WTC11 (cell line): Measurements from ENCODE around the gene STAB1. TPM values are rescaled to one million over a fixed set of nuclear protein-coding genes. Genes with fewer than 3 reads are reported as not detected.

Experiments
- ATAC-seq: fragments of 200-7000 bp; cut with Tn5 transposase; 2 replicates; pipeline ENCODE4 v1.10.0; 2021; ENCODE audit warnings: mild to moderate bottlenecking, moderate library complexity
- CTCF ChIA-PET: fragments of 300-600 bp; sonication (Branson Sonifier 250); formaldehyde crosslinking; loops from one replicate; lab custom pipeline; 2021; ENCODE audit warnings: antibody characterized with exemption; lab: Charles Lee
- POLR2A ChIA-PET: fragments of 350-600 bp; sonication (Branson Sonifier 250); formaldehyde crosslinking; loops from one replicate; lab custom pipeline; 2021; ENCODE audit warnings: antibody characterized with exemption; lab: Charles Lee
- DNase-seq: peaks from one replicate; pipeline ENCODE4 v3.0.0; 2021; ENCODE audit warnings: low spot score
- H3K27ac Mint-ChIP-seq: 2 replicates; pipeline ENCODE4 v1.8.0; 2021; ENCODE audit warnings: mixed read lengths
- H3K27me3 Mint-ChIP-seq: 2 replicates; pipeline ENCODE4 v1.8.0; 2021; ENCODE audit warnings: low read depth, mild to moderate bottlenecking, moderate library complexity, mixed read lengths
- H3K36me3 Mint-ChIP-seq: 2 replicates; pipeline ENCODE4 v1.8.0; 2021; ENCODE audit warnings: mixed read lengths
- H3K4me1 Mint-ChIP-seq: 2 replicates; pipeline ENCODE4 v1.8.0; 2022; ENCODE audit warnings: mixed read lengths
- H3K4me3 Mint-ChIP-seq: 2 replicates; pipeline ENCODE4 v1.8.0; 2021; ENCODE audit warnings: mild to moderate bottlenecking, moderate library complexity, mixed read lengths
- H3K9me3 Mint-ChIP-seq: 2 replicates; pipeline ENCODE4 v1.8.0; 2021; ENCODE audit warnings: mixed read lengths
- EMX1 ChIP-seq: fragments of 250-450 bp; sonication (Bioruptor Pico); IDR thresholded peaks from 2 replicates; pipeline ENCODE4 v1.8.0; 2021; ENCODE audit warnings: mild to moderate bottlenecking
- ESRRA ChIP-seq: sonication (generic); formaldehyde crosslinking; IDR thresholded peaks from 2 replicates; pipeline ENCODE4 v1.8.1; 2022; ENCODE audit warnings: mild to moderate bottlenecking, missing genetic modification reagents, borderline replicate concordance
- FOXJ3 ChIP-seq: sonication (generic); formaldehyde crosslinking; IDR thresholded peaks from 2 replicates; pipeline ENCODE4 v1.9.0; 2021; ENCODE audit warnings: missing genetic modification reagents, mild to moderate bottlenecking, borderline replicate concordance
- GTF2I ChIP-seq: fragments of 250-450 bp; sonication (Bioruptor Pico); conservative IDR thresholded peaks from 2 replicates; pipeline ENCODE4 v1.4.0; 2021; ENCODE audit warnings: mild to moderate bottlenecking
- NFE2L1 ChIP-seq: sonication (generic); formaldehyde crosslinking; IDR thresholded peaks from 2 replicates; pipeline ENCODE4 v1.8.1; 2023; ENCODE audit warnings: missing genetic modification reagents
- OVOL2 ChIP-seq: fragments of 250-450 bp; sonication (Bioruptor Pico); IDR thresholded peaks from 2 replicates; pipeline ENCODE4 v1.9.0; 2021; ENCODE audit warnings: mild to moderate bottlenecking, borderline replicate concordance
- RORB ChIP-seq: fragments of 250-450 bp; sonication (Bioruptor Pico); IDR thresholded peaks from 2 replicates; pipeline ENCODE4 v1.9.0; 2021; ENCODE audit warnings: mild to moderate bottlenecking
- SMAD3 ChIP-seq: sonication (generic); formaldehyde crosslinking; IDR thresholded peaks from 2 replicates; pipeline ENCODE4 v1.8.0; 2022; ENCODE audit warnings: missing genetic modification reagents, mild to moderate bottlenecking, borderline replicate concordance
- SMAD4 ChIP-seq: sonication (generic); formaldehyde crosslinking; IDR thresholded peaks from 2 replicates; pipeline ENCODE4 v1.8.0; 2022; ENCODE audit warnings: mild to moderate bottlenecking, missing genetic modification reagents
- TP53 ChIP-seq: sonication (generic); formaldehyde crosslinking; IDR thresholded peaks from 2 replicates; pipeline ENCODE4 v1.8.1; 2023; ENCODE audit warnings: mild to moderate bottlenecking, missing genetic modification reagents
- ZBTB21 ChIP-seq: sonication (generic); formaldehyde crosslinking; IDR thresholded peaks from 2 replicates; pipeline ENCODE4 v1.8.1; 2023; ENCODE audit warnings: mild to moderate bottlenecking, missing genetic modification reagents, borderline replicate concordance
- ZNF121 ChIP-seq: sonication (generic); formaldehyde crosslinking; IDR thresholded peaks from 2 replicates; pipeline ENCODE4 v1.8.0; 2023; ENCODE audit warnings: missing genetic modification reagents
- ZNF396 ChIP-seq: fragments of 250-450 bp; sonication (Bioruptor Pico); IDR thresholded peaks from 2 replicates; pipeline ENCODE4 v1.8.0; 2021; ENCODE audit warnings: mild to moderate bottlenecking, moderate library complexity, borderline replicate concordance
- ZNF671 ChIP-seq: fragments of 250-450 bp; sonication (Bioruptor Pico); IDR thresholded peaks from 2 replicates; pipeline ENCODE4 v1.8.0; 2021; ENCODE audit warnings: mild to moderate bottlenecking
- total RNA-seq: library from RNA; stranded (reverse); gene quantifications from 3 replicates; pipeline ENCODE4 v1.2.3, GENCODE V29; 2021
- TF ChIP-seq, protein P1 (sequence below): sonication (generic); formaldehyde crosslinking; IDR thresholded peaks from 2 replicates; pipeline ENCODE4 v1.8.1; 2022; ENCODE audit warnings: low read depth, mild to moderate bottlenecking, moderate library complexity, missing genetic modification reagents, borderline replicate concordance
- TF ChIP-seq, protein P2 (sequence below): sonication (generic); formaldehyde crosslinking; IDR thresholded peaks from 2 replicates; pipeline ENCODE4 v1.8.1; 2022; ENCODE audit warnings: low read depth, missing genetic modification reagents, borderline replicate concordance
- TF ChIP-seq, protein P3 (sequence below): fragments of 200-600 bp; IDR thresholded peaks from 2 replicates; pipeline ENCODE4 v1.8.0; 2022; ENCODE audit warnings: antibody characterized with exemption
- TF ChIP-seq, protein P4 (sequence below): fragments of 250-450 bp; sonication (Bioruptor Pico); IDR thresholded peaks from 2 replicates; pipeline ENCODE4 v1.8.0; 2021; ENCODE audit warnings: mild to moderate bottlenecking
- TF ChIP-seq, protein P5 (sequence below): sonication (generic); formaldehyde crosslinking; conservative IDR thresholded peaks from 2 replicates; pipeline ENCODE4 v1.8.1; 2023; ENCODE audit warnings: mild to moderate bottlenecking, low read depth, missing genetic modification reagents, moderate library complexity
- TF ChIP-seq, protein P6 (sequence below): sonication (generic); formaldehyde crosslinking; IDR thresholded peaks from 2 replicates; pipeline ENCODE4 v1.8.0; 2022; ENCODE audit warnings: missing genetic modification reagents

STAB1 gene
- total RNA-seq, 1 experiment from 2014 or later = 1.9 TPM

DNA sequence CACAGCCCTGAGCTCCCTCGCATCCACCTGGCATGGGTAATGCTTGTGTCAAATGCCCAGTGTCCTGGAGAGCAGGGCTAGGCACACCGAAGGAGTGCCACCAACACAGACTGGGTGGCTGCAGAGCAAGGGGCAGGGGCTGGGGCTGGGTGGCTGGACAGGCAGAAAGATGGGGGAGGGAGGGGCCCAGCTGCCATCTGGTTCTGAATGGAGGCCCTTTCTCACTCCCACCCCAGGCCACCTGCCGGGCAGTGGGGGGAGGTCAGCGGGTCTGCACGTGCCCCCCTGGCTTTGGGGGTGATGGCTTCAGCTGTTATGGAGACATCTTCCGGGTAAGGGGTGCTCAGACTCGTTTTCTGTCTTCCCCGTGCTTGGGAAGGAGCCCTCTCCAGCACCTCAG, 17.0 kb downstream of the STAB1 start:
- DNase-seq = no peak
- POLR2A ChIA-PET = interaction anchor here (0.8 to 1.0 kb wide), 2 partner anchors 10 to 350 kb away, joined by 3 read pairs; no protein-coding TSS in a partner anchor
- Mint-ChIP-seq H3K27ac (no peak overlapping the region), H3K9me3 (no peaks in the 10 kb centered on the region), H3K4me3 (no peak overlapping the region), H3K36me3 (no peaks in the 10 kb centered on the region), H3K27me3 (no peaks in the 10 kb centered on the region; the same call in 1 of the 2 replicates), H3K4me1 (no peaks in the 10 kb centered on the region)
- no peak for TF ChIP-seq ZNF671
- no peak for TF ChIP-seq SMAD4
- no peak for TF ChIP-seq ZNF396 (CRISPR knock-in tag)
- TF ChIP-seq, protein P1, sequence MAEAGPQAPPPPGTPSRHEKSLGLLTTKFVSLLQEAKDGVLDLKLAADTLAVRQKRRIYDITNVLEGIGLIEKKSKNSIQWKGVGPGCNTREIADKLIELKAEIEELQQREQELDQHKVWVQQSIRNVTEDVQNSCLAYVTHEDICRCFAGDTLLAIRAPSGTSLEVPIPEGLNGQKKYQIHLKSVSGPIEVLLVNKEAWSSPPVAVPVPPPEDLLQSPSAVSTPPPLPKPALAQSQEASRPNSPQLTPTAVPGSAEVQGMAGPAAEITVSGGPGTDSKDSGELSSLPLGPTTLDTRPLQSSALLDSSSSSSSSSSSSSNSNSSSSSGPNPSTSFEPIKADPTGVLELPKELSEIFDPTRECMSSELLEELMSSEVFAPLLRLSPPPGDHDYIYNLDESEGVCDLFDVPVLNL (CRISPR knock-in tag) = no peak
- TF ChIP-seq, protein P2, sequence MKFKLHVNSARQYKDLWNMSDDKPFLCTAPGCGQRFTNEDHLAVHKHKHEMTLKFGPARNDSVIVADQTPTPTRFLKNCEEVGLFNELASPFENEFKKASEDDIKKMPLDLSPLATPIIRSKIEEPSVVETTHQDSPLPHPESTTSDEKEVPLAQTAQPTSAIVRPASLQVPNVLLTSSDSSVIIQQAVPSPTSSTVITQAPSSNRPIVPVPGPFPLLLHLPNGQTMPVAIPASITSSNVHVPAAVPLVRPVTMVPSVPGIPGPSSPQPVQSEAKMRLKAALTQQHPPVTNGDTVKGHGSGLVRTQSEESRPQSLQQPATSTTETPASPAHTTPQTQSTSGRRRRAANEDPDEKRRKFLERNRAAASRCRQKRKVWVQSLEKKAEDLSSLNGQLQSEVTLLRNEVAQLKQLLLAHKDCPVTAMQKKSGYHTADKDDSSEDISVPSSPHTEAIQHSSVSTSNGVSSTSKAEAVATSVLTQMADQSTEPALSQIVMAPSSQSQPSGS = no peak
- TF ChIP-seq EMX1 (CRISPR knock-in tag) = no peak
- TF ChIP-seq, protein P3, sequence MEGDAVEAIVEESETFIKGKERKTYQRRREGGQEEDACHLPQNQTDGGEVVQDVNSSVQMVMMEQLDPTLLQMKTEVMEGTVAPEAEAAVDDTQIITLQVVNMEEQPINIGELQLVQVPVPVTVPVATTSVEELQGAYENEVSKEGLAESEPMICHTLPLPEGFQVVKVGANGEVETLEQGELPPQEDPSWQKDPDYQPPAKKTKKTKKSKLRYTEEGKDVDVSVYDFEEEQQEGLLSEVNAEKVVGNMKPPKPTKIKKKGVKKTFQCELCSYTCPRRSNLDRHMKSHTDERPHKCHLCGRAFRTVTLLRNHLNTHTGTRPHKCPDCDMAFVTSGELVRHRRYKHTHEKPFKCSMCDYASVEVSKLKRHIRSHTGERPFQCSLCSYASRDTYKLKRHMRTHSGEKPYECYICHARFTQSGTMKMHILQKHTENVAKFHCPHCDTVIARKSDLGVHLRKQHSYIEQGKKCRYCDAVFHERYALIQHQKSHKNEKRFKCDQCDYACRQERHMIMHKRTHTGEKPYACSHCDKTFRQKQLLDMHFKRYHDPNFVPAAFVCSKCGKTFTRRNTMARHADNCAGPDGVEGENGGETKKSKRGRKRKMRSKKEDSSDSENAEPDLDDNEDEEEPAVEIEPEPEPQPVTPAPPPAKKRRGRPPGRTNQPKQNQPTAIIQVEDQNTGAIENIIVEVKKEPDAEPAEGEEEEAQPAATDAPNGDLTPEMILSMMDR = no peak
- TF ChIP-seq SMAD3 (CRISPR knock-in tag) = no peak
- TF ChIP-seq FOXJ3 (CRISPR knock-in tag) = no peak
- no peak for TF ChIP-seq RORB (CRISPR knock-in tag)
- no peak for TF ChIP-seq TP53
- TF ChIP-seq GTF2I (CRISPR knock-in tag) = no peak
- TF ChIP-seq ZBTB21 (CRISPR knock-in tag) = no peak
- TF ChIP-seq NFE2L1 (CRISPR knock-in tag) = no peak
- ATAC-seq = no peak
- CTCF ChIA-PET = interaction anchor here (1.0 to 2.2 kb wide), 2 partner anchors 10 to 124 kb away, joined by 3 to 5 read pairs; no protein-coding TSS in a partner anchor

DNA sequence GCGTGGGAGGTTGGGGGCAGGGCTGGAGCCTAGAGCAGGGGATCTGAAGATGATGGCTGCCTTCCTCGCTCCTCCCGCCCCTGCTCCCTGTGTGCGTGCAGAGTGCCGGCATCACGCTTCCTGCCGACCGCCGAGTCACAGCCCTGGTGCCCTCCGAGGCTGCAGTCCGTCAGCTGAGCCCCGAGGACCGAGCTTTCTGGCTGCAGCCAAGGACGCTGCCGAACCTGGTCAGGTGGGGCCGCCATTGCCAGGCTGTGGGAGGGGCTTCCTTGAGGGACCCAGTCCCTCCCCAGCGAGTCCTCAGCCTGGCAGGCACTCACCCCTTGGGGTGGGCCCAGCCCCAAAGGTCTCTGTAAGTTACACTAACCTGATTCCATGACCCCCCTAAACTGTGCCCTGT, 17.6 kb downstream of the STAB1 start:
- ATAC-seq (peak; percentile 33), DNase-seq (no peak)
- Mint-ChIP-seq H3K27me3 (no peaks in the 10 kb centered on the region; the same call in 1 of the 2 replicates), H3K27ac (no peak overlapping the region), H3K4me1 (no peaks in the 10 kb centered on the region), H3K4me3 (no peak overlapping the region), H3K9me3 (no peaks in the 10 kb centered on the region), H3K36me3 (no peaks in the 10 kb centered on the region)
- CTCF ChIA-PET = interaction anchor here (2.2 kb wide), 1 partner anchor 10 kb away, joined by 5 read pairs; no protein-coding TSS in a partner anchor
- POLR2A ChIA-PET = interaction anchor here (1.0 kb wide), 1 partner anchor 11 kb away, joined by 3 read pairs; no protein-coding TSS in a partner anchor
- TF ChIP-seq ZNF396 (CRISPR knock-in tag) (no peak), ESRRA (no peak), ZNF121 (CRISPR knock-in tag) (no peak), OVOL2 (no peak), GTF2I (CRISPR knock-in tag) (no peak), SMAD4 (no peak)
- TF ChIP-seq, protein P4, sequence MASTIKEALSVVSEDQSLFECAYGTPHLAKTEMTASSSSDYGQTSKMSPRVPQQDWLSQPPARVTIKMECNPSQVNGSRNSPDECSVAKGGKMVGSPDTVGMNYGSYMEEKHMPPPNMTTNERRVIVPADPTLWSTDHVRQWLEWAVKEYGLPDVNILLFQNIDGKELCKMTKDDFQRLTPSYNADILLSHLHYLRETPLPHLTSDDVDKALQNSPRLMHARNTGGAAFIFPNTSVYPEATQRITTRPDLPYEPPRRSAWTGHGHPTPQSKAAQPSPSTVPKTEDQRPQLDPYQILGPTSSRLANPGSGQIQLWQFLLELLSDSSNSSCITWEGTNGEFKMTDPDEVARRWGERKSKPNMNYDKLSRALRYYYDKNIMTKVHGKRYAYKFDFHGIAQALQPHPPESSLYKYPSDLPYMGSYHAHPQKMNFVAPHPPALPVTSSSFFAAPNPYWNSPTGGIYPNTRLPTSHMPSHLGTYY = no peak
- TF ChIP-seq, protein P5, sequence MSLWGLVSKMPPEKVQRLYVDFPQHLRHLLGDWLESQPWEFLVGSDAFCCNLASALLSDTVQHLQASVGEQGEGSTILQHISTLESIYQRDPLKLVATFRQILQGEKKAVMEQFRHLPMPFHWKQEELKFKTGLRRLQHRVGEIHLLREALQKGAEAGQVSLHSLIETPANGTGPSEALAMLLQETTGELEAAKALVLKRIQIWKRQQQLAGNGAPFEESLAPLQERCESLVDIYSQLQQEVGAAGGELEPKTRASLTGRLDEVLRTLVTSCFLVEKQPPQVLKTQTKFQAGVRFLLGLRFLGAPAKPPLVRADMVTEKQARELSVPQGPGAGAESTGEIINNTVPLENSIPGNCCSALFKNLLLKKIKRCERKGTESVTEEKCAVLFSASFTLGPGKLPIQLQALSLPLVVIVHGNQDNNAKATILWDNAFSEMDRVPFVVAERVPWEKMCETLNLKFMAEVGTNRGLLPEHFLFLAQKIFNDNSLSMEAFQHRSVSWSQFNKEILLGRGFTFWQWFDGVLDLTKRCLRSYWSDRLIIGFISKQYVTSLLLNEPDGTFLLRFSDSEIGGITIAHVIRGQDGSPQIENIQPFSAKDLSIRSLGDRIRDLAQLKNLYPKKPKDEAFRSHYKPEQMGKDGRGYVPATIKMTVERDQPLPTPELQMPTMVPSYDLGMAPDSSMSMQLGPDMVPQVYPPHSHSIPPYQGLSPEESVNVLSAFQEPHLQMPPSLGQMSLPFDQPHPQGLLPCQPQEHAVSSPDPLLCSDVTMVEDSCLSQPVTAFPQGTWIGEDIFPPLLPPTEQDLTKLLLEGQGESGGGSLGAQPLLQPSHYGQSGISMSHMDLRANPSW (CRISPR knock-in tag) = no peak
- TF ChIP-seq, protein P6, sequence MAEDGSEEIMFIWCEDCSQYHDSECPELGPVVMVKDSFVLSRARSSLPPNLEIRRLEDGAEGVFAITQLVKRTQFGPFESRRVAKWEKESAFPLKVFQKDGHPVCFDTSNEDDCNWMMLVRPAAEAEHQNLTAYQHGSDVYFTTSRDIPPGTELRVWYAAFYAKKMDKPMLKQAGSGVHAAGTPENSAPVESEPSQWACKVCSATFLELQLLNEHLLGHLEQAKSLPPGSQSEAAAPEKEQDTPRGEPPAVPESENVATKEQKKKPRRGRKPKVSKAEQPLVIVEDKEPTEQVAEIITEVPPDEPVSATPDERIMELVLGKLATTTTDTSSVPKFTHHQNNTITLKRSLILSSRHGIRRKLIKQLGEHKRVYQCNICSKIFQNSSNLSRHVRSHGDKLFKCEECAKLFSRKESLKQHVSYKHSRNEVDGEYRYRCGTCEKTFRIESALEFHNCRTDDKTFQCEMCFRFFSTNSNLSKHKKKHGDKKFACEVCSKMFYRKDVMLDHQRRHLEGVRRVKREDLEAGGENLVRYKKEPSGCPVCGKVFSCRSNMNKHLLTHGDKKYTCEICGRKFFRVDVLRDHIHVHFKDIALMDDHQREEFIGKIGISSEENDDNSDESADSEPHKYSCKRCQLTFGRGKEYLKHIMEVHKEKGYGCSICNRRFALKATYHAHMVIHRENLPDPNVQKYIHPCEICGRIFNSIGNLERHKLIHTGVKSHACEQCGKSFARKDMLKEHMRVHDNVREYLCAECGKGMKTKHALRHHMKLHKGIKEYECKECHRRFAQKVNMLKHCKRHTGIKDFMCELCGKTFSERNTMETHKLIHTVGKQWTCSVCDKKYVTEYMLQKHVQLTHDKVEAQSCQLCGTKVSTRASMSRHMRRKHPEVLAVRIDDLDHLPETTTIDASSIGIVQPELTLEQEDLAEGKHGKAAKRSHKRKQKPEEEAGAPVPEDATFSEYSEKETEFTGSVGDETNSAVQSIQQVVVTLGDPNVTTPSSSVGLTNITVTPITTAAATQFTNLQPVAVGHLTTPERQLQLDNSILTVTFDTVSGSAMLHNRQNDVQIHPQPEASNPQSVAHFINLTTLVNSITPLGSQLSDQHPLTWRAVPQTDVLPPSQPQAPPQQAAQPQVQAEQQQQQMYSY (CRISPR knock-in tag) = no peak
- TF ChIP-seq, protein P1 (CRISPR knock-in tag) = no peak
